ENCODE results near the gene DNAJC27. TPM values are rescaled to one million over a fixed set of nuclear protein-coding genes. Genes with fewer than 3 reads are reported as not detected.
A peak's percentile ranks its signal among the peaks of the same experiment; 100 is the strongest.

Gene DNAJC27
- total and polyA plus RNA-seq, 9 of the 15 experiments (the other 6 are each of a cell fraction or from before 2014, with no cell fraction given) = 0.53 to 5.9 (median 3.0) TPM

GRCh38 chr2:24971536-24972314 is at the start of gene DNAJC27 (continued):
- TF ChIP-seq DNMT1 (IDR thresholded peaks at IDR 0.05) = no peak
- TF ChIP-seq ZNF740 (CRISPR knock-in tag; IDR thresholded peaks at IDR 0.05) = no peak
- no peak for TF ChIP-seq ZNF740 (tag; IDR thresholded peaks at IDR 0.05)
- TF ChIP-seq ZHX1 (conservative IDR thresholded peaks at IDR 0.05; ENCODE audit: low read length) = peak; percentile 94
- no peak for TF ChIP-seq SMAD1 (IDR thresholded peaks at IDR 0.05; ENCODE audit: low read depth, low read length, partially characterized antibody)
- TF ChIP-seq PHF20 (IDR thresholded peaks at IDR 0.05; ENCODE audit: partially characterized antibody) = peak; percentile 50
- TF ChIP-seq ZBED1 (IDR thresholded peaks at IDR 0.05) = no peak
- TF ChIP-seq TAF15 (IDR thresholded peaks at IDR 0.05; ENCODE audit: low read depth, low read length) = no peak
- TF ChIP-seq NFYB (IDR thresholded peaks at IDR 0.05; ENCODE audit: extremely low read depth, insufficient read length) = peak; percentile 89
- peak; percentile 67; the same call in 1 of the 2 replicates for TF ChIP-seq CC2D1A (IDR thresholded peaks at IDR 0.05)
- TF ChIP-seq CBX1 (IDR thresholded peaks at IDR 0.05; ENCODE audit: low read depth) = no peak; the same call in none of the 2 replicates
- peak; percentile 77 for TF ChIP-seq LCOR (CRISPR knock-in tag; IDR thresholded peaks at IDR 0.05)
- TF ChIP-seq PREB (CRISPR knock-in tag; IDR thresholded peaks at IDR 0.05) = no peak
- TF ChIP-seq SMARCA5 (IDR thresholded peaks at IDR 0.05) = no peak
- no peak for TF ChIP-seq GTF2B (IDR thresholded peaks at IDR 0.05; ENCODE audit: extremely low read depth, insufficient read length)
- TF ChIP-seq TGIF2 (CRISPR knock-in tag; IDR thresholded peaks at IDR 0.05) = no peak
- TF ChIP-seq ARHGAP35 (IDR thresholded peaks at IDR 0.05; ENCODE audit: partially characterized antibody) = peak; percentile 93
- TF ChIP-seq ASH1L (IDR thresholded peaks at IDR 0.05; ENCODE audit: borderline replicate concordance, low read depth, partially characterized antibody) = peak; percentile 57
- peak in 1 of 2 experiments; percentile 59; a peak in 2 of 4 replicates for TF ChIP-seq HDAC1 (IDR thresholded peaks at IDR 0.05)

Data from K562 (cell line).